ENCODE data around the gene CREBL2.

The CREBL2 gene

DNA sequence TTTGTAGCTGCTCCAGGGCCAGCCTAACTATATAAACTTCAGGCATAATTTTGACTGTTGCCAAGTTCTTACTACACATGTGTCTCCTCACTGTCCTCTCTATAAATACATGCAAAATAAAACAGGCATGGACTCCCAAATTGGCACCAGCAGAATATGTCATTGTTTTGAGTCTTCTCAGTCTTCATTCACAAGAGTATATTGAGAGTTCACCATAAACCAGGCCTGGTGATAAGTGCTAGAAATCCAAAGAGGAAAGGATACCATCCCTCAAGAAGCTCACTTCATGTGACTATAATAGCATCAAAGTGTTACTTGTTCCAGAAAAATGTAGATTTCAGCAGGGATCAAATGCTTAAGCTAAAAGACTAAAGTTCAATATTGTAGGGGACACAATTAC, 70.6 kb downstream of the CREBL2 start:
- DNase-seq: no peak

DNA sequence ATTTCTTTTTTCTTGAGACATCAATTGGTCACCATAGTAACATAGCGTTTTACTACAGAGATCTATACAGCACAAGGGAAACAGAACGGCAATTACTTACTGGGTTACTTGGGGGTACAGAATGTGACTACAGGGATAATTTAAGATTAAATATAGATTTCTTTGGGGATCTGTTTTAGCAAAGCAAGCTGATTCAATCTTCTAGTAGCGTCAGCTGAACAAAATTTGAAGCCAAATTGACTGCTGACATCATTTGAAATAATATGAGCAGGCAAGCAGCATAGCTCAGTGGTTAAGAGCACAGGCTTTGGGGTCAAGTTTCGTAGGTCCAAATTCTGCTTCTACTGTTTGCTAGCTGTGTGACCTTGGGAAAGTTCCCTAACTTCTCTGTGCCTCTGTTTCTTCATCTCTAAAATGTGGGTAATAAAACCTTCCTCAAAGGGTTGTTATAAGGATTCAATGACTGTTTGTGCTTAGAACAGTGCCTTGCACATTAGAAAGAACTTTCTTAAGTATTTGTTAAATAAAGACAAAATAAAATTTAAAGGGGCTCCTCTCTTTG, 71.5 kb downstream of the CREBL2 start:
- DNase-seq: no peak

- DNase-seq: no peak
These were observed 72.0 kb downstream of the CREBL2 start for GRCh38 chr12:12683725-12684124.

- DNase-seq: no peak
These were observed 72.9 kb downstream of the CREBL2 start for GRCh38 chr12:12684375-12685106.

DNA sequence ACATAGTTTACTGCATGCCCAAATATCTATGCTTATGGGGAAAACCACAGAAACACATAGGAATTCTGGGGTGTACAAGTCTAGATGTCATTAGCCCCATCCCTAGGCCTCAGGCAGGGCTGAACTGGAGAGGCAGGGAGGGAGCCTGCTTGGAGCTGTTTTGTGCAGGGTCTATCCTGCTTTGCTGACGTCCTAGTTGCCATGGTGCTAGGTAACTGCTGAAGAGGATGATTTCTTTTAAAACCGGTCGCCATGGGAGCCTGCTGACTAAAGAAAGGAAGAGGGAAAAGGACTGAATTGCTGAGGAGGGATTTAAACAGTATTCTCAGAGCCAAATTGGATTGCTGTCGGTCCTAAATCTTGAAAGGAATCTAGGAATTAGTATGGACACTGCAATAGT, 73.6 kb downstream of the CREBL2 start:
- DNase-seq: no peak

DNA sequence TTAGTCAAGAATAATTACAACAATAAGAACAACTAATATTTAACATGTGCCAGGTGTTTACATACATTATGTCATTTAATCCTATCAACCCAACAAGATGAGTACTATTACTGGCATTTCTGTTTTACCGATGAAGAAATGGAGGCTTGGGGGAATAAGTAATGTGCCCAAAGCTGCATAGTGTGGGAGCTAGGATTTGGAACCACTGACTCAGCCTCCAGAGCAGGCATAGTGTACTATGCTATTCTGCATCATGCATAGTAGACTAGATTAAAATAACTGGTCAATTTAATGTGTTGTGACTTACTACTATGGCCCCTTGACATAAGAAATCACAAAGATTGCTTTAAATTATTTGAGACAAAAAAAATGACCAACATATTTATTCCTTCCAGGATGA, 74.8 kb downstream of the CREBL2 start:
- no peak for DNase-seq

- DNase-seq: no peak
These were observed 75.2 kb downstream of the CREBL2 start for GRCh38 chr12:12686925-12687324.

- no peak for DNase-seq
These were observed 78.1 kb downstream of the CREBL2 start for GRCh38 chr12:12689647-12690300.

DNA sequence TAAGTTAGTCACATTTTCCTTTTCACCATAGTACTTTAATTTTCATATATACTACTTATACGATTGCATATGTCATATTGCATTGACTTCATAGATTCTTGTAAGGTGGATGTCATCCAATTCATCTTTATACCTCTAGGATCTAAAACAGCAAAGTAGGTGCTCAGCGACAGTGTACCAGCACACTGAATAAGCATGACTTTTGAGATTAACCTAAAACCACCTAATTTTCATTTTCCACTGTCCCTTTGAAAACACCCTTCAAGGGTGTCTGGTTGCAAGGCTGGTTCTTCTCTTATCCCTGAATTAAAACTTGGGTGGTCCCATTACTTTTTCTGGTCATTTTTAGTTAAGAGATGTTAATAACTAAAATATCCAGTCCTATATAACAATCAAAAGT, 79.9 kb downstream of the CREBL2 start:
- no peak for DNase-seq

- DNase-seq: no peak
These were observed 81.5 kb downstream of the CREBL2 start for GRCh38 chr12:12693111-12693671.

Measured in stimulated activated CD4-positive, alpha-beta T cell treated with anti-CD3 and anti-CD28 coated beads, Interleukin-4, amount 100 ng/mL, for 24 hours (primary cell).